Osteocyte (in vitro differentiated cells): Measurements from ENCODE around the gene ACAN. TPM values are rescaled to one million over a fixed set of nuclear protein-coding genes. Genes with fewer than 3 reads are reported as not detected.

Experiments
- DNase-seq: peaks from one replicate; pipeline ENCODE4 v3.0.0; 2021; ENCODE audit warnings: mixed read lengths; ENCODE audit not compliant: unreplicated experiment; ENCODE audit errors: extremely low spot score
- H3K27ac Mint-ChIP-seq: one replicate; pipeline ENCODE4 v1.8.0; 2021; ENCODE audit warnings: mild to moderate bottlenecking, mixed read lengths; ENCODE audit not compliant: unreplicated experiment
- H3K27me3 Mint-ChIP-seq: one replicate; pipeline ENCODE4 v1.8.0; 2021; ENCODE audit warnings: mixed read lengths; ENCODE audit not compliant: unreplicated experiment
- H3K36me3 Mint-ChIP-seq: one replicate; pipeline ENCODE4 v1.8.0; 2021; ENCODE audit warnings: mixed read lengths; ENCODE audit not compliant: unreplicated experiment
- H3K4me1 Mint-ChIP-seq: one replicate; pipeline ENCODE4 v1.8.0; 2021; ENCODE audit warnings: mixed read lengths; ENCODE audit not compliant: unreplicated experiment
- H3K4me3 Mint-ChIP-seq: one replicate; pipeline ENCODE4 v1.8.0; 2021; ENCODE audit warnings: mild to moderate bottlenecking, moderate library complexity, mixed read lengths; ENCODE audit not compliant: unreplicated experiment
- H3K9me3 Mint-ChIP-seq: one replicate; pipeline ENCODE4 v1.8.0; 2021; ENCODE audit warnings: mixed read lengths; ENCODE audit not compliant: unreplicated experiment
- total RNA-seq: library from RNA; stranded (reverse); gene quantifications from 2 replicates; pipeline ENCODE4 v1.2.1, GENCODE V29; 2021
- TF ChIP-seq, protein P1 (sequence below): fragments of 200-600 bp; sonication (generic); IDR thresholded peaks from 2 replicates; pipeline ENCODE4 v1.5.0; 2021; ENCODE audit warnings: antibody characterized with exemption, mild to moderate bottlenecking, moderate library complexity

Gene ACAN
- total RNA-seq, 1 donor from 2014 or later: 11.6 TPM

- Mint-ChIP-seq H3K27me3 (no peaks in the 10 kb centered on the region), H3K9me3 (no peaks in the 10 kb centered on the region), H3K36me3 (no peaks in the 10 kb centered on the region), H3K27ac (no peak overlapping the region), H3K4me3 (no peak overlapping the region), H3K4me1 (no peaks in the 10 kb centered on the region)
- no peak for DNase-seq
- TF ChIP-seq, protein P1, sequence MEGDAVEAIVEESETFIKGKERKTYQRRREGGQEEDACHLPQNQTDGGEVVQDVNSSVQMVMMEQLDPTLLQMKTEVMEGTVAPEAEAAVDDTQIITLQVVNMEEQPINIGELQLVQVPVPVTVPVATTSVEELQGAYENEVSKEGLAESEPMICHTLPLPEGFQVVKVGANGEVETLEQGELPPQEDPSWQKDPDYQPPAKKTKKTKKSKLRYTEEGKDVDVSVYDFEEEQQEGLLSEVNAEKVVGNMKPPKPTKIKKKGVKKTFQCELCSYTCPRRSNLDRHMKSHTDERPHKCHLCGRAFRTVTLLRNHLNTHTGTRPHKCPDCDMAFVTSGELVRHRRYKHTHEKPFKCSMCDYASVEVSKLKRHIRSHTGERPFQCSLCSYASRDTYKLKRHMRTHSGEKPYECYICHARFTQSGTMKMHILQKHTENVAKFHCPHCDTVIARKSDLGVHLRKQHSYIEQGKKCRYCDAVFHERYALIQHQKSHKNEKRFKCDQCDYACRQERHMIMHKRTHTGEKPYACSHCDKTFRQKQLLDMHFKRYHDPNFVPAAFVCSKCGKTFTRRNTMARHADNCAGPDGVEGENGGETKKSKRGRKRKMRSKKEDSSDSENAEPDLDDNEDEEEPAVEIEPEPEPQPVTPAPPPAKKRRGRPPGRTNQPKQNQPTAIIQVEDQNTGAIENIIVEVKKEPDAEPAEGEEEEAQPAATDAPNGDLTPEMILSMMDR: no peak
Observed at GRCh38 chr15:88843334-88843733, 40.1 kb downstream of the ACAN start.

GRCh38 chr15:88844749-88845386 lies 41.6 kb downstream of the ACAN start:
- Mint-ChIP-seq H3K27me3 (no peaks in the 10 kb centered on the region), H3K36me3 (no peaks in the 10 kb centered on the region), H3K9me3 (no peaks in the 10 kb centered on the region), H3K4me1 (peaks cover 2% of the 10 kb centered on the region), H3K4me3 (no peak overlapping the region), H3K27ac (no peak overlapping the region)
- TF ChIP-seq, protein P1: no peak
- DNase-seq: no peak

GRCh38 chr15:88845616-88846015 lies 42.4 kb downstream of the ACAN start:
- H3K9me3 Mint-ChIP-seq: no peaks in the 10 kb centered on the region

GRCh38 chr15:88847144-88847543 lies 43.9 kb downstream of the ACAN start:
- Mint-ChIP-seq H3K27ac (no peak overlapping the region), H3K9me3 (no peaks in the 10 kb centered on the region), H3K36me3 (no peaks in the 10 kb centered on the region), H3K4me3 (no peak overlapping the region), H3K27me3 (peaks cover 1% of the 10 kb centered on the region), H3K4me1 (peaks cover 2% of the 10 kb centered on the region)
- TF ChIP-seq, protein P1: no peak
- DNase-seq: no peak

More at GRCh38 chr15:88845616-88846015, 42.4 kb downstream of the ACAN start:
- no peaks in the 10 kb centered on the region for H3K36me3 Mint-ChIP-seq
- no peak overlapping the region for H3K27ac Mint-ChIP-seq
- H3K4me1 Mint-ChIP-seq: peaks cover 2% of the 10 kb centered on the region
- no peak overlapping the region for H3K4me3 Mint-ChIP-seq
- no peak for DNase-seq
- TF ChIP-seq, protein P1: no peak
- no peaks in the 10 kb centered on the region for H3K27me3 Mint-ChIP-seq

GRCh38 chr15:88848203-88848602 lies 45.0 kb downstream of the ACAN start:
- peaks cover 2% of the 10 kb centered on the region for H3K4me1 Mint-ChIP-seq
- no peaks in the 10 kb centered on the region for H3K9me3 Mint-ChIP-seq
- no peak overlapping the region for H3K4me3 Mint-ChIP-seq
- H3K27ac Mint-ChIP-seq: no peak overlapping the region
- no peaks in the 10 kb centered on the region for H3K36me3 Mint-ChIP-seq
- TF ChIP-seq, protein P1: no peak
- no peak for DNase-seq
- peaks cover 6% of the 10 kb centered on the region for H3K27me3 Mint-ChIP-seq
